Activated naive CD4-positive, alpha-beta T cell treated with anti-CD3 and anti-CD28 coated beads, Interleukin-2, amount 50 U/mL, for 72 hours (primary cell): ENCODE data around the gene ADGRB3. TPM values are rescaled to one million over a fixed set of nuclear protein-coding genes. Genes with fewer than 3 reads are reported as not detected.

Source experiments
- ATAC-seq, 2 donors: fragments of 150-1000 bp; cut with Tn5 transposase; 2 replicates each; pipeline ENCODE4 v1.10.0; 2021; ENCODE audit warnings: mild to moderate bottlenecking in 2 of 2, moderate library complexity in 2 of 2
- DNase-seq, 2 donors: peaks; one replicate each; pipeline ENCODE4 v3.0.0; 2021 to 2022; ENCODE audit warnings: low spot score in 2 of 2
- H3K27ac Mint-ChIP-seq, 2 donors: one replicate each; pipeline ENCODE4 v1.8.0; 2022; ENCODE audit warnings: mild to moderate bottlenecking in 2 of 2, mixed read lengths in 2 of 2
- H3K36me3 Mint-ChIP-seq, 2 donors: one replicate each; pipeline ENCODE4 v1.8.0; 2022; ENCODE audit warnings: mixed read lengths in 2 of 2
- H3K9me3 Mint-ChIP-seq, 2 donors: one replicate each; pipeline ENCODE4 v1.8.0; 2022; ENCODE audit warnings: mixed read lengths in 2 of 2
- total RNA-seq, 2 donors: library from RNA; stranded (reverse); gene quantifications; one replicate each; pipeline ENCODE4 v1.2.3, GENCODE V29; 2022

The ADGRB3 gene
- total RNA-seq, 2 donors from 2014 or later = not detected

DNA sequence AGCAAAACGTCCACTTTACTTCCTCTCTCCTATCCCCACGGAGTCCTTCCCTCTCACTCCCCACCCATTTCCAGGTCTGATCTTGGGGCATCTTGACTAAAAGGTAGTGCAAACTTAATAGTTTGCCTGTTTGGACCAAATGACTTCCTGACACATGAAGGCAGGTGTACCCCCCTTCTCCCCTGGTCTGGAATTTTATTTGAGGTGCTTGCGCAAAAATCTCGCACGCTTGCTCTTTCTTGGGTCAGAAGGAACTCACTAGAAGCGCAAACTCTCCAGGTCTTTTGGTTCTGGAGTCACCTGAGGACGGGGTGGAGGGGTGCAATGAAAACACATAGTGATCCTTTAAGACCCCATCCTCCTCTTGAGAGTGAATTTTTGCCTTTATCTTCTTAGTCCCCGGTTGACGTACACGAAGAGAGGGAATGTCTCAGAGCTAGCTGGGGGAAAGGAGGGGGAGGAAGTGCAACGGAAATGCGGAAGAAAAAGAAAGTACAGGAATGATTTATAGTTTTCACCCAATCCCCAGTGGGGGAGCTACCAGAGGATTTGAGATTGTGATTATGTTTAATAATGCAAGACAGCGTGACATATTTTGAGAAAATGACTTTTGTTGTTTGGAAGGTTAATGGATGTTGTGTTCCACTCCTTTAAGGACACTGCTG is 4.9 kb downstream of the ADGRB3 start:
- Mint-ChIP-seq H3K36me3 (no peaks in the 10 kb centered on the region), H3K9me3 (no peaks in the 10 kb centered on the region), H3K27ac (no peak overlapping the region)
- DNase-seq (no peak), ATAC-seq (no peak)

DNA sequence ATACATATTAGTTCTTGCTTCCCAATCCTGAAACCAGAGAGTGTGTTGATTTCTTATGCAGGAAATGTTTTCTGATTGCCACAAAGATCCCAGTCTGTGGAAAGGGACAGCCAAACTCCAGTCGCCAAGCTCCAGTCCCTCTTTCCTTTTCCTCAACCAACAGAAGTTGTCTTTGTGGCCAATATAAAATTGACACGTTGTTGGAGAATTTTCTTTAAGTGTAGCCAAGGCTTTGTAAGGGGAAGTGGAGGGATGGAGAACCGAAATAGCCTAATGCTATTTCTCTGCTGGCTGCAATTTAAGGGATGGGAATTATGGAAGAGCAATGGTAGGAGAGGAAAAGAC is 5.4 kb downstream of the ADGRB3 start:
- DNase-seq (no peak), ATAC-seq (no peak)
- Mint-ChIP-seq H3K27ac (no peak overlapping the region), H3K36me3 (no peaks in the 10 kb centered on the region), H3K9me3 (no peaks in the 10 kb centered on the region)

- Mint-ChIP-seq H3K9me3 (no peaks in the 10 kb centered on the region), H3K27ac (no peak overlapping the region), H3K36me3 (no peaks in the 10 kb centered on the region)
- ATAC-seq (no peak), DNase-seq (no peak)
Measured at GRCh38 chr6:68641172-68641571, 6.1 kb downstream of the ADGRB3 start.

GRCh38 chr6:68642081-68642480 is 7.0 kb downstream of the ADGRB3 start:
- H3K36me3 Mint-ChIP-seq = no peaks in the 10 kb centered on the region
- no peak for DNase-seq
- ATAC-seq = no peak
- no peaks in the 10 kb centered on the region for H3K9me3 Mint-ChIP-seq
- H3K27ac Mint-ChIP-seq = no peak overlapping the region

DNA sequence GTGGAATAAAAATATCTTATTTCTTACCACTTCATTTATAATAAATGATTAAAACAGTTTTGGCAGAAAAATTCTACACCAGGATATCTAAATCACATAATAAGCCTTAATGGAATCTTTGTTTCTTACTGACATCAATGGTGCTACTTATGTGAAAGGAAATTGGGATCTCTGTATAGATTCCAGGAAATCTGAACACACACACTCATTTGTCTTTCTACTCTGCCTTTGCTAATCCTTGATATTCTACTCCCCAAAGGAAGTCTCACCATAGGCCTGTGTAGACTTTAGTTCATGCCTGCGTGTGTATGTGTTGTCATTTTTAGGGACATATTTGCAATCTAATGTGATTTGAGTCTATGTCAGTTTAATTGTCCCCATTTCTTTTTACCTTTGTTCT is 7.9 kb downstream of the ADGRB3 start:
- H3K27ac Mint-ChIP-seq = no peak overlapping the region
- DNase-seq (no peak), ATAC-seq (no peak)
- H3K9me3 Mint-ChIP-seq = no peaks in the 10 kb centered on the region
- no peaks in the 10 kb centered on the region for H3K36me3 Mint-ChIP-seq

- DNase-seq (no peak), ATAC-seq (no peak)
- Mint-ChIP-seq H3K36me3 (no peaks in the 10 kb centered on the region), H3K27ac (no peak overlapping the region), H3K9me3 (no peaks in the 10 kb centered on the region)
Measured at GRCh38 chr6:68649669-68650068, 14.6 kb downstream of the ADGRB3 start.

GRCh38 chr6:68650142-68650541 is 15.1 kb downstream of the ADGRB3 start:
- no peaks in the 10 kb centered on the region for H3K36me3 Mint-ChIP-seq
- H3K9me3 Mint-ChIP-seq = no peaks in the 10 kb centered on the region
- no peak overlapping the region for H3K27ac Mint-ChIP-seq
- ATAC-seq (no peak), DNase-seq (no peak)

DNA sequence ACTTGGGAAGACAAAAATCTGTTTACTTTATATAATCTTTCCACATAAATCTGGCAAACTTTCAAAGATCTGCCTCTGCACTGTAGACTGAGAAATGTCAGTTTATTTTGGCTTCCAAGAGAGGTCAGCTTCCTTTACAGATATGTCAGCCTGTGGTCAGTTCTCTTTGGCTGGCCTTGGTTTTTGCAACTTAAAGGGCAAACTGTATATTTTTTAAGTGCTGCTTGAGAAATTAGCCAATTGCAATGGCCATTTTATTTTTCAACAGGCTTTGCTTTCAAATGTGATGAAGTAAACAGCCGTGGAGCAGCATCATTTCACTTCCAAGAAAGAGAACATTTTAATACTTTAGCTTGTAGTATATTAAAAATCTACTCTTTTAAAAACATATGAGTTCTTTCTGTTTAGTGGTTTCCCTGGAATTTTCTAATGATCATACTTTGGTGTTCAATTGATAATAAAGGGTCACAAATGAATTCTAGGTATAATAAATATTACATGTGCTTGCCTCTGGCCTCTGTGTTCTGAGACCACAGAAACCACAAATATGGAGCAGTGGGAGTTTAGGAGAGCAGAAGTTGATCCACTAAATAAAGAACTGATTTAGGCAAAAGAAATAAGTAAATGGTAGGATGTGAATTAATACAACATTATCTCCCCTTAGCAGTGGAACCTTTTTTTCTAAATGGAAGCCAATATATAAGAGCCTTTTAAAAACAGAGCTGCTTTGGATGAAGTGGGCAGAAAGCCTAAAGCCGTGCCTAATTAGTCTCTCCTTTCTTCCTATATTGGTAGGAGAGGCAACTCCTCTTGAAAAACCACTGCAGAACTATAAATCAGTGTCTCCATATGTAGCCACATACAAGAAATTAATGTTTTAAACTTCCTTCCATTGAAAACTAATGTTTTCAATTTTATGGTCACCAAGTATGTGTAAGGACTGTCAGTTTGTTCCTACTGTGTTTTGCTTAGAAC is 16.2 kb downstream of the ADGRB3 start:
- DNase-seq (no peak), ATAC-seq (no peak)
- Mint-ChIP-seq H3K27ac (no peak overlapping the region), H3K36me3 (no peaks in the 10 kb centered on the region), H3K9me3 (no peaks in the 10 kb centered on the region)

- H3K9me3 Mint-ChIP-seq = no peaks in the 10 kb centered on the region
- no peaks in the 10 kb centered on the region for H3K36me3 Mint-ChIP-seq
- H3K27ac Mint-ChIP-seq = no peak overlapping the region
- DNase-seq = no peak
- no peak for ATAC-seq
Measured at GRCh38 chr6:68652117-68652536, 17.0 kb downstream of the ADGRB3 start.

DNA sequence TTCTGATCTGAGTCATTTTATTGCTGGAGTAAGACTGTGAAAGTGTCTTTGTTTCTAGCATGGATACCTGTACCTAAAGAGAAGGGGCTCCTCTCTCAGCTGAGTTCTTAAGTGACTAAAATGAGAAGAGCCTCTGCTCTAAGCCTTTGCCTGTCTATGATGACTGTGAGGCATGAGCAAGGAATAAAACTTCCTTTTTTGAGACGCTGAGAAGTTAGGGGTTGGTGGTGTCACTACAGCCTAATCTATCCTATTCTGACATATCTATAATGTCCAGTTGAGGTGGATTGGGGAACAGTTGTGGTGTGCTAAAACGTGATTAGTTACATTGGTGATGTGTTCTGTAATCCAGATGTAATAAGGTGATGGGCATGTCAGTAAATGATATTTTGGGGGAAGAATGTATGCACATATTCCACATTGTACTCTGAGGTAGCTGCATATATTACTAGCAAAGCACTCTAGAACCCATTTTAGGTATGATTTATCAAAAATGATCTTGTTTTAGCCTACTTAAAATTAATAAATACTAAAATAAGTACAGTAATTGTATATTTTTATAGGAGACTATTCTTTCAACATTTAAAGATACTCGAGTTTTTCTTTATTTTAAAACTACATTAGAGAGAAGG is 18.1 kb downstream of the ADGRB3 start:
- H3K36me3 Mint-ChIP-seq = no peaks in the 10 kb centered on the region
- H3K9me3 Mint-ChIP-seq = no peaks in the 10 kb centered on the region
- no peak for ATAC-seq

DNA sequence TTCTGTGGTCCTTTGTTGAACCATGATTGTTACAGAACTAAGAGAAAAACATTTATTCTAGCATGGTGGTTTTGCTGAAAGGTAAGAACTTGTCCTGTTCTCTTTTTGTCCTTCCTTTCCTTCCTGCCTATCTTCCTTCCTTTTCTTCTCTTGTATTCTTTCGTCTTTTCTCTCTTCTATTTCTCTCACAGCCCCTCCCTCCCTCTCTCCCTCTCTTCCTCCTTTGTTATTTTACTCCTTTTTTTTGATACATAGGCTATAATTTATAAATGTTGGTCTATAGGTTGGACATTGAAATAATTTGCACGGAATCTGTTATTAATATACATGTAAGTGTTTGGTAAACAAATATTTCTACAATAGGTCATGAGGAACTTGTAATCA is 18.6 kb downstream of the ADGRB3 start:
- DNase-seq = no peak
- Mint-ChIP-seq H3K9me3 (no peaks in the 10 kb centered on the region), H3K36me3 (no peaks in the 10 kb centered on the region), H3K27ac (no peak overlapping the region)
- no peak for ATAC-seq

More for the DNA sequence above, 18.1 kb downstream of the ADGRB3 start:
- H3K27ac Mint-ChIP-seq = no peak overlapping the region
- no peak for DNase-seq

DNA sequence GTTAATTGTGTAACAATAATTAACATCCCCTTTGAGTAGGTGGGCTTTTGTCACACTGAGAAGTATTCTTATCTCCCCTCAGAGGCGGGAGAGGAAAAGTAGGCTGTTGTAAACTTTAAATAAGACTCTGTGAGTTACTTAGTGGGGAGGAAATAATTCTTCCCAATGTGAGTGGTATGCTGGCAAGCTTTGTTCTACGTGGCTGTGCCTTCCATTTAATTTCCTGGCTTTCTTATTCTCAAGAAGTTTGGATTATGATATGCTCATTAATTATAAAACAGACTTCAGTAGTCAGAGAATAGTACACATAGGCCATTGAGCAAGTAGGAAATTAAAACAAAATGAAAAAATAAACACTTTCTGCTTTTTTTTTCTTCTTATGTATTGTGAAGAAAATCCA is 19.1 kb downstream of the ADGRB3 start:
- ATAC-seq (no peak), DNase-seq (no peak)
- no peaks in the 10 kb centered on the region for H3K36me3 Mint-ChIP-seq
- H3K9me3 Mint-ChIP-seq = no peaks in the 10 kb centered on the region
- H3K27ac Mint-ChIP-seq = no peak overlapping the region

DNA sequence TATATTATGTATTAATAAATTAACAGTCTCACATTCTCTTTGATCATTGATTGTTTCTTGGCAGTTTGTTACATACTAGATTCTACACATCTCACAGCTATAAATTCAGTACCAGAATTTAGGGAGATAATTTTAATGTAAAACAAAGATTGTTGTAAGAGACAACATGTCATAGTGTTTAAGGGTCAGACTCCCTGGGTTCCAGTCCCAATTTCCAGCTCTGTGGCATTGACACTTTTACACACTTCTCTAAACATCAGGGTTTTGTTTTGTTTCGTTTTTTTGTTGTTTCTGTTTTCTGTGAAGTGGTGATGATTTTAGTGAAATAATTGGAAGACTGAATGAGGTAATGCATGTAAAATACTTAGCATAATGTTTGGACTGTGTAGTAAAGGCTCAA is 19.9 kb downstream of the ADGRB3 start:
- no peaks in the 10 kb centered on the region for H3K9me3 Mint-ChIP-seq
- no peak for ATAC-seq
- H3K36me3 Mint-ChIP-seq = no peaks in the 10 kb centered on the region
- H3K27ac Mint-ChIP-seq = no peak overlapping the region
- DNase-seq = no peak

DNA sequence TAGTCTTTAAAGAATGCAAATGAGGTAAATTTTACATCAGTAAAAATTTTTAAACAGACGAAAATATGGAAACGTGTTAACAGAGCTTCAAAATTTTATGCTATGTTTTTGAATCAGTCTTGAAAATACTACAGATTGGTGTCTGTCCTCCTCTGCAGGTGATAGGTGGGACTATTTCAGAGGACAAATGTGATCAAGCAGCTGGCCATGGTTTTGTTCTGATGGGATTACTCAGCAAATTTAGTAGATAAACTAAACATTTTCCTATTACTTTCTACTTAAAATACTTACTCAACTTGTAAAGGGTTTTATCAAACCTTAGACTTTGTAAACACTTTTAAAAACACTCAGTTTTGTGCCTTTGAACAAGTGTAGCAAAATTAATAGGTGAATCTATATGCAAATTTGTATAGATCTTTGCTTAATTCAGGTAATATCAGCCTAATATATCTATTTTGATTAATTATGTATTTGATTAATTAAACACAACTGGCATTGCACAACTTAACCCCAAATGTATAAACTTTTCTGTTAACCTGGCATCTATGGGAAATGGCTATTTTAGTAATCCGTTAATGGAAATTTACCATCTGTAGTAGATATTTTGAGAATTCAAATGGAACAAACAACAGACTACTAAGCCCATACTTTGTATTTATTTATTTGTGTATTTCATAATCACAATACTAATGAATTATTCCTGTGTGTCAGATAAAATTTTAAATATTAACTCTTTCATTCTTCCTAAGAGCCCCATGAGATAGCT is 22.5 kb downstream of the ADGRB3 start:
- ATAC-seq = no peak
- H3K36me3 Mint-ChIP-seq = no peaks in the 10 kb centered on the region
- H3K27ac Mint-ChIP-seq = no peak overlapping the region
- DNase-seq = no peak
- no peaks in the 10 kb centered on the region for H3K9me3 Mint-ChIP-seq

DNA sequence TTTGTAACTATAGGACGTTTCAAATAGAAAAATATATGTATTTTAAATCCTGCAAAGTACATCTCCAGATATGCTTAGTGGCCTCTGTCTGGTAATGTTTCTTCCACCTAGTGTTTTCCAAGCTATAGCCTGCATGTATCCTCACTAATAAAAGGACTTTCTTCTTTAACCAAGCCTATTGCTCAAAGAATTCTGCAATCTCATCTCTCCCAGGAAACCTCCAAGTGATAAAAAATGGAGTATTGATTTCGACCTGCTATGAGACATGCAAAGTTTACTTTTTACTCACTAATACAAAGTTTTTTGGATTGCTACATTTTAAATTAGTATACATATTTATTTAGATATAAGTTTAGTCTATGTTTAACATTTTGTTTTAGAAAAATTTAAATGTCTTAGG is 23.3 kb downstream of the ADGRB3 start:
- ATAC-seq = no peak
- Mint-ChIP-seq H3K27ac (no peak overlapping the region), H3K9me3 (no peaks in the 10 kb centered on the region), H3K36me3 (no peaks in the 10 kb centered on the region)
- DNase-seq = no peak

GRCh38 chr6:68673255-68673654 is 38.2 kb downstream of the ADGRB3 start:
- DNase-seq (no peak), ATAC-seq (no peak)
- H3K27ac Mint-ChIP-seq = no peak overlapping the region
- H3K9me3 Mint-ChIP-seq = peaks cover 13 to 15% of the 10 kb centered on the region in 2 donors
- no peaks in the 10 kb centered on the region for H3K36me3 Mint-ChIP-seq

GRCh38 chr6:68675548-68675947 is 40.5 kb downstream of the ADGRB3 start:
- H3K9me3 Mint-ChIP-seq = peaks cover 11 to 13% of the 10 kb centered on the region in 2 donors
- ATAC-seq = no peak
- no peaks in the 10 kb centered on the region for H3K36me3 Mint-ChIP-seq
- DNase-seq = no peak
- H3K27ac Mint-ChIP-seq = no peak overlapping the region
